ENCODE results near the gene ZNF345. TPM values are rescaled to one million over a fixed set of nuclear protein-coding genes. Genes with fewer than 3 reads are reported as not detected.

The ZNF345 gene
- total and polyA plus RNA-seq, 8 donors = 1.6 to 24.1 (median 7.3) TPM

- no peaks in the 10 kb centered on the region for H3K27me3 ChIP-seq
- H3K4me3 ChIP-seq = no peak overlapping the region
- TF ChIP-seq EP300 (IDR thresholded peaks at IDR 0.05) (no peak), POLR2A (IDR thresholded peaks at IDR 0.05) (no peak), CTCF (IDR thresholded peaks at IDR 0.05) (no peak), POLR2AphosphoS5 (IDR thresholded peaks at IDR 0.05) (no peak)
- DNase-seq = no peak
- intact Hi-C loops (cut with DNase I; ENCODE audit: low total_unique reads) = no loop called here
- H3K9me3 ChIP-seq = peaks cover 0 to 48% (median 23%) of the 10 kb centered on the region in 4 donors
- WGBS, 5 donors = 93 to 97% (median 96%) methylated on average over 9 of the region's 9 CpGs
- peaks cover 7 to 24% (median 19%) of the 10 kb centered on the region in 4 donors for H3K4me1 ChIP-seq
- H3K27ac ChIP-seq = no peak overlapping the region
- H3K36me3 ChIP-seq = peaks cover 21 to 56% (median 53%) of the 10 kb centered on the region in 4 donors
Measured at GRCh38 chr19:36918090-36918489, 67.4 kb downstream of the ZNF345 start.

Small RNAs within 50 kb of the gene (small RNA-seq; reads per million reads assigned to genes)
- 0 reads per million in 4 donors for gene RF00019

Other genes starting within 250 kb of the ZNF345 start
- gene ZNF382, start 245.6 kb upstream of the ZNF345 start, total RNA-seq = 10 to 100 TPM in 1 of 5 donors, 1 to 10 TPM in 2, under 1 TPM in 2; 0.29 to 14.0 (median 1.2) TPM
- 1 to 10 TPM in 1 of 3 donors, under 1 TPM in 1, not detected in 1; 0.63 to 1.3 TPM for gene ZNF382, start 245.6 kb upstream of the ZNF345 start, polyA plus RNA-seq
- gene ZNF461, start 184.0 kb upstream of the ZNF345 start, total RNA-seq = 10 to 100 TPM in 3 of 5 donors, 1 to 10 TPM in 1, not detected in 1; 4.5 to 24.6 (median 15.5) TPM
- gene ZNF461, start 184.0 kb upstream of the ZNF345 start, polyA plus RNA-seq = 1 to 10 TPM; 2.6 to 2.9 (median 2.9) TPM
- gene ZNF567, start 163.3 kb upstream of the ZNF345 start, total RNA-seq = 10 to 100 TPM in 3 of 5 donors, 1 to 10 TPM in 1, under 1 TPM in 1; 0.58 to 37.9 (median 16.7) TPM
- gene ZNF567, start 163.3 kb upstream of the ZNF345 start, polyA plus RNA-seq = 1 to 10 TPM; 1.4 to 7.7 (median 3.2) TPM
- 10 to 100 TPM in 1 of 5 donors, 1 to 10 TPM in 2, under 1 TPM in 1, not detected in 1; 0.89 to 10.1 (median 2.2) TPM for gene ZNF850, start 78.1 kb upstream of the ZNF345 start, total RNA-seq
- under 1 TPM; 0.15 to 0.25 (median 0.19) TPM for gene ZNF850, start 78.1 kb upstream of the ZNF345 start, polyA plus RNA-seq
- 10 to 100 TPM in 1 of 5 donors, 1 to 10 TPM in 3, not detected in 1; 1.2 to 13.6 (median 8.2) TPM for gene ZNF790, start 12.5 kb upstream of the ZNF345 start, total RNA-seq
- gene ZNF790, start 12.5 kb upstream of the ZNF345 start, polyA plus RNA-seq = 1 to 10 TPM; 2.3 to 2.7 (median 2.6) TPM
- gene ZNF829, start 65.4 kb downstream of the ZNF345 start, total RNA-seq = 1 to 10 TPM in 2 of 5 donors, under 1 TPM in 2, not detected in 1; 0.45 to 7.7 (median 1.8) TPM
- gene ZNF829, start 65.4 kb downstream of the ZNF345 start, polyA plus RNA-seq = 1 to 10 TPM in 2 of 3 donors, under 1 TPM in 1; 0.75 to 1.2 (median 1.1) TPM
- gene ZNF568, start 65.5 kb downstream of the ZNF345 start, total RNA-seq = 10 to 100 TPM in 2 of 5 donors, 1 to 10 TPM in 1, under 1 TPM in 1, not detected in 1; 0.87 to 27.0 (median 7.6) TPM
- gene ZNF568, start 65.5 kb downstream of the ZNF345 start, polyA plus RNA-seq = 1 to 10 TPM; 2.6 to 4.1 (median 3.2) TPM
- 10 to 100 TPM in 2 of 5 donors, 1 to 10 TPM in 2, not detected in 1; 1.6 to 15.6 (median 8.6) TPM for gene ZNF420, start 227.6 kb downstream of the ZNF345 start, total RNA-seq
- 1 to 10 TPM; 2.1 to 6.6 (median 3.1) TPM for gene ZNF420, start 227.6 kb downstream of the ZNF345 start, polyA plus RNA-seq

Data from stomach (tissue), 9 donors.